Cardiac fibroblast (primary cell): ENCODE measurements around the gene NTN1.

ENCODE experiments used
- DNase-seq, 2 donors: peaks; one replicate each; pipeline versions ENCODE4 v3.0.0 to v3.0.0-alpha.2; 2010; ENCODE audit warnings: low read depth in 2 of 2
- H3K4me3 ChIP-seq, 2 donors: replicated peaks in 1 of 2; 1 replicate in 1 of 2; 2 replicates in 1 of 2; pipeline ENCODE4 v1.5.1; 2011; ENCODE audit warnings: low read depth in 2 of 2, low read length in 2 of 2, mild to moderate bottlenecking in 2 of 2, moderate library complexity in 1 of 2
- TF ChIP-seq, protein P1 (sequence below): IDR thresholded peaks from one replicate; pipeline ENCODE4 v1.5.1; 2011; ENCODE audit warnings: low read depth, mild to moderate bottlenecking, low read length, inconsistent platforms

Gene NTN1

DNA sequence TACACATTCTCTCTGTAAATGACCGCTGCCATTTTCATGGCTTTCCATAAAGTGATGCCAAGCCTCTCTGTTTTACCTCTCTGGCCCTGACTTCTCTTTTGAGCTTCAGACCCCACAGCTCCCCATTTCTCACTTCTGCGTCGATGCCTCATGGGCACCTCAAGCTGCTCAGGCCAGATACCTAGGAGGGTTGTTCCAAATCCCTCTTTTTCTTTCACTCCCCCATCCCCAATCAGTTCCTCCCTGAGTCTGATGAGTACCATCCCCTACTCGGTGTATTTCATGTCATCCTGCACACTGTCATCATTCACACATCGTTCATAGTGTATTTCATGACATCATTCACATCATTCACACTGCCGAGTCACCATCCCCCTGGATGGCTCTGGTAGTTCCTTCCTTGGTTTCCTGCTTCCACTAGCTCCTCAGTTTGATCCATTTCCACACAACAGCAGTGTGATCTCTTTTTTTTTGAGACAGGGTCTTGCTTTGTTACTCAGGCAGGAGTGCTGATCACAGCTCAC lies 43.1 kb downstream of the NTN1 start:
- H3K4me3 ChIP-seq, result no peak overlapping the region
- no peak for DNase-seq
- TF ChIP-seq, protein P1, sequence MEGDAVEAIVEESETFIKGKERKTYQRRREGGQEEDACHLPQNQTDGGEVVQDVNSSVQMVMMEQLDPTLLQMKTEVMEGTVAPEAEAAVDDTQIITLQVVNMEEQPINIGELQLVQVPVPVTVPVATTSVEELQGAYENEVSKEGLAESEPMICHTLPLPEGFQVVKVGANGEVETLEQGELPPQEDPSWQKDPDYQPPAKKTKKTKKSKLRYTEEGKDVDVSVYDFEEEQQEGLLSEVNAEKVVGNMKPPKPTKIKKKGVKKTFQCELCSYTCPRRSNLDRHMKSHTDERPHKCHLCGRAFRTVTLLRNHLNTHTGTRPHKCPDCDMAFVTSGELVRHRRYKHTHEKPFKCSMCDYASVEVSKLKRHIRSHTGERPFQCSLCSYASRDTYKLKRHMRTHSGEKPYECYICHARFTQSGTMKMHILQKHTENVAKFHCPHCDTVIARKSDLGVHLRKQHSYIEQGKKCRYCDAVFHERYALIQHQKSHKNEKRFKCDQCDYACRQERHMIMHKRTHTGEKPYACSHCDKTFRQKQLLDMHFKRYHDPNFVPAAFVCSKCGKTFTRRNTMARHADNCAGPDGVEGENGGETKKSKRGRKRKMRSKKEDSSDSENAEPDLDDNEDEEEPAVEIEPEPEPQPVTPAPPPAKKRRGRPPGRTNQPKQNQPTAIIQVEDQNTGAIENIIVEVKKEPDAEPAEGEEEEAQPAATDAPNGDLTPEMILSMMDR, result no peak

DNA sequence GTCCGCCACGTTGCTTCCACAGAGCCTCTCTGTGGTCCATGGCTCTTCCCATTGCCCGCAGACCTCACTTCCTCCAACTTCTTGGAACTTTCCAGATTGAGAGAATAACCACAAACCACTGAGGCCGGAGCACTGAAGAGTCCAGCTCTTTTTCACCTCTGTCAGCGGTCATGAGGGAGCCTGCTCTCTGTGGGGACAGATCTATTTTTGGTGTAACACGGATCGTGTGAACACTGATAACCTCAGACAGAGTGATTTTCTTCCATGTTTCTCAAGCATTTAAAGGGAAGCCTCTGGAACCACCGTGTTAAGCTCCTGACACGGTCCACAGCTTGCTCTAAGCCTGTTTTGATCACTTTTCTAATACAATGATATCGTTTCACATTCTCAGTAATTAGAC lies 49.7 kb downstream of the NTN1 start:
- DNase-seq, result no peak
- no peak overlapping the region for H3K4me3 ChIP-seq
- TF ChIP-seq, protein P1, result no peak

DNA sequence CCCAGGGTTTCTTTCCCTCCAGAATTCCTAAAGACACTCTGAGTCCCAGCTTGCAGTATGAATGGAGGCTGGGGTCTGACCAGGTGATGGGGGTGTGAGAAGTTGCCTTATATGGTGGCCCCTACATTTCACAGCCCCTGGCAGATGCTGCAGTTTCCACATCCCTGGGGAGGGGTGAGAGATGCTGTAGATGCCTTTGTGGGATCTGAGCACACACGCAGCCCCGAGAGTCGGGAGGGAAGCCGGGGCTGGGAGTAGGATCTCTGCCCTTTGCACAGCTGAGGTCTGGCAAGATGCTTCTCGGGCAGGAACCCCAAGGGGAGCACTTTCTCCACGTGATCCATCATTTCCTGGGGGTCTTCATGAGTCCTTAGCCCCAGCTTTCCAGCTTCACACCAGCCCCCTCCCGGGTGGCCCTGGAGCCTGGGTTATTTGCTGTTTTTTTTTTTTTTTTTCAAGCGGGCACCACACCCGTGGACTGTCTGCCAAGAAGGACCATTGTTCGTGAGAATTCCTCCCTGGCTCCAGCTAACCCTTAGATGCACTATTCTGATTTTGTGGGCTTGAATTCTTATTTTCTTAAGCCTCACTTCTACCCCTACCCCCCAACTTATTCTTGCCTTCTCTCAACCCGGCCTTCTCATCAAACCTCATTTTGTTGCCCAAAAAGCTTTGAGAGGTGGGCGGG lies 50.6 kb downstream of the NTN1 start:
- no peak for DNase-seq
- no peak overlapping the region for H3K4me3 ChIP-seq
- TF ChIP-seq, protein P1, result no peak

DNA sequence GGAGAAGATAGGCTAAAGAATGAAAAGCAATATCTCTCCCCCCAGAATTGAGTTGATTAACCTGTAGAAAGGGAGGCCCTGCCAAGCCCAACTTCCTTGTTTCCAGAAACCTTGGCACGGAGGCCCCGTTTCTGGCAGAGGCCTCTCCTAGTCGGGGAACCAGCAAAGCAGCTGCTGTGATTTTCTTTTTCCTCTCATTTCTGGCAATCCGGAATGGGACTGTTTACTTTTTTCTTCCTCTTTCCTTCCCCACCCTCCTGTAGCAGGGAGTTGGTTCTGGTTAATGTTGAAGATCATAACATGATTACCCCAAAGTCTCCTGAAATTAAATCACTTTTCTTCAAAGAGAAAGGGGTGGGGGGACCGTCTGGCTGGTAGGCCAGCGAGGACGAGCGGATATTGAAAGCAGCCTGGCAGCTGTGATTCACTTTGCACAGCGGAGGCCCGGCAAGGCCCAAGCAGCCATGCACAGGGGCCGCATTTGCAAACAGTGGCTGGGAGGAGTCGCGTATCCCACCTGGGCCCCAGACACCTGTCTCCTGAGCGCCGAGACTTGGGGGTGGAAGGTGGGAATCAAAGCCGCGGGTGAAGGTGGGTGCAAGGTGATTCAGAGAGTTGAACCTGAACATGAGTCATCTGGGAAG lies 51.5 kb downstream of the NTN1 start:
- TF ChIP-seq, protein P1, result no peak
- DNase-seq, result peak in 1 of 2 donors; percentile 29
- H3K4me3 ChIP-seq, result no peak overlapping the region

DNA sequence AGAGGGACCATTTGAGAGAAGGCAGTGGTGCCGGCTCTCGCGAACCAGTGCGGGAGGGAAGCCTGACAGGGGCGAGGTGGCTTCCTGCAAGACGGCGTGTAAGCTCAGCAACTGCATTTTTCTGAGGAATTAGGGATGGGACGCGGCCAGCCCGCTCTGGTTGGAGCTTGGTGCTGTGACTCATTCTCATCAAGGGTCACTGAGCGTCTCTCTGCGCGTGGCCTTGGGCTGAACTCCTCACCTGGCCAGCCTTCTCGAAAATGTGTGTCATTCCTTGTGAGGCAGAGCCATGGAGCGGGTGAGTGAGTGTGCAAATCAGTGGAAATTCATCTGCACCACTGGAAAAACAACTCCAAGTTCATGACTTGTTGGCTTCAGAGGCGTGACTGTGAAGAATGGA lies 52.8 kb downstream of the NTN1 start:
- TF ChIP-seq, protein P1, result no peak
- no peak overlapping the region for H3K4me3 ChIP-seq
- no peak for DNase-seq

DNA sequence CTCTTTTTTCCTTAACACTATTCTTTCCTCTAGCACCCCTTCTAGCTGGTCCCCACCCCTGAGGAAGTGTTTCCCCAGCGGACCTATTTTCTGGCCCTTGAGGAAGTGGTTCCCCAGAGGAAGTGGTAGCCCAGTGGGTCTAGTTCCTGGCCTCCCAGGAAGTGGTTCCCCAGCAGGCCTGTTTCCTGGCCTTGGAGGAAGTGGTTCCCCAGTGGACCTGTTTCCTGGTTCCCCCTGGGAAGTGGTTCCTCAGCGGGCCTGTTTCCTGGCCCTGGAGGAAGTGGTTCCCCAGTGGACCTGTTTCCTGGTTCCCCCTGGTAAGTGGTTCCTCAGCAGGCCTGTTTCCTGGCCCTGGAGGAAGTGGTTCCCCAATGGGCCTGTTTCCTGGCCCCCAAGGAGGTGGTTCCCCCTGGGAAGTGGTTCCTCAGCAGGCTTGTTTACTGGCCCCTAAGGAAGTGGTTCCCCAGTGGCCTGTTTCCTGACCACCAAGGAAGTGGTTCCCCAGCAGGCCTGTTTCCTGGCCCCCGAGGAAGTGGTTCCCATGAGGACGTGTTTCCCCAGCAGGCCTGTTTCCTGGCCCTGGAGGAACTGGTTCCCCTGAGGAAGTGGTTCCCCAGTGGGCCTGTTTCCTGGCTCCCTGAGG lies 58.3 kb downstream of the NTN1 start:
- TF ChIP-seq, protein P1, result no peak
- H3K4me3 ChIP-seq, result no peak overlapping the region

More for the DNA sequence above, 58.3 kb downstream of the NTN1 start:
- DNase-seq, result no peak
